ENCODE measurements around the gene RNF8.
"Not testable (repeated sequence)": the region's sequence is repeated elsewhere in the genome, so short reads cannot be mapped to it uniquely, and the experiment has no call there.

RNF8 gene, protein sequence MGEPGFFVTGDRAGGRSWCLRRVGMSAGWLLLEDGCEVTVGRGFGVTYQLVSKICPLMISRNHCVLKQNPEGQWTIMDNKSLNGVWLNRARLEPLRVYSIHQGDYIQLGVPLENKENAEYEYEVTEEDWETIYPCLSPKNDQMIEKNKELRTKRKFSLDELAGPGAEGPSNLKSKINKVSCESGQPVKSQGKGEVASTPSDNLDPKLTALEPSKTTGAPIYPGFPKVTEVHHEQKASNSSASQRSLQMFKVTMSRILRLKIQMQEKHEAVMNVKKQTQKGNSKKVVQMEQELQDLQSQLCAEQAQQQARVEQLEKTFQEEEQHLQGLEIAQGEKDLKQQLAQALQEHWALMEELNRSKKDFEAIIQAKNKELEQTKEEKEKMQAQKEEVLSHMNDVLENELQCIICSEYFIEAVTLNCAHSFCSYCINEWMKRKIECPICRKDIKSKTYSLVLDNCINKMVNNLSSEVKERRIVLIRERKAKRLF

GRCh38 chr6:37353761-37354525, at the start of gene RNF8:
TSS of gene RNF8 (plus strand) at chr6:37353983. CDS start at chr6:37354165, 182 bp downstream.
- DNase-seq: peak; percentile 85

GRCh38 chr6:37304766-37305165, 49.0 kb upstream of the RNF8 start:
- DNase-seq: no peak

DNA sequence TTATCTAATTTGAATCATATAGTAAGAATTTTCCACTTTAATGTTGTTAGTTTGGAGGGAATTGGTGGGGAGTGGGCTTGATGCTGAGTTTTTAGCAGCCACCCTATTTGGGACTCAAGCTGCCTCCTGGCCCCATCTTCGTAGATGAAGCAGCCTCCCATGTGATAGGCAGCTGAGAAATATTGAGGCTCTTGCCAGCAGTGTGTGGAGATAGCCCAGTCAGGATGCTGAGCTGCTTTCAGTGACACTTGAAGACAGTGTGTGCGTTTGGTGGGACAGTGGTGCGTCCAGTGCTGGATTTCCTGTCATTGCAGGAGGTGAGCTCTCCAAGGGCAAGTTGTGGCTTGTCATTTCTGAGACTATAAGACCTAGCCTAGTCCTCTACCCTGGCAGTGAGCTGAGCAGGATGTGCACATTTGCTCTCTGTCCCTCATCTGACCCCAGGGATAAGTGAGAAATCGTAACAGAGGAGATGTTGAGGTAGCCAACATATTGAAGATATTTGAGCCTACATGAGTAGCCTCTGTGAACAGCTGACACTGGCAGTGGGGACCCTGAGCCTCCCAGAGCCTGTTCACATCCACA, 47.9 kb upstream of the RNF8 start:
- DNase-seq: no peak

- DNase-seq: no peak
Measured at GRCh38 chr6:37306624-37307222, 47.1 kb upstream of the RNF8 start.

- DNase-seq: not testable (repeated sequence)
Measured at GRCh38 chr6:37307484-37307883, 46.3 kb upstream of the RNF8 start.

DNA sequence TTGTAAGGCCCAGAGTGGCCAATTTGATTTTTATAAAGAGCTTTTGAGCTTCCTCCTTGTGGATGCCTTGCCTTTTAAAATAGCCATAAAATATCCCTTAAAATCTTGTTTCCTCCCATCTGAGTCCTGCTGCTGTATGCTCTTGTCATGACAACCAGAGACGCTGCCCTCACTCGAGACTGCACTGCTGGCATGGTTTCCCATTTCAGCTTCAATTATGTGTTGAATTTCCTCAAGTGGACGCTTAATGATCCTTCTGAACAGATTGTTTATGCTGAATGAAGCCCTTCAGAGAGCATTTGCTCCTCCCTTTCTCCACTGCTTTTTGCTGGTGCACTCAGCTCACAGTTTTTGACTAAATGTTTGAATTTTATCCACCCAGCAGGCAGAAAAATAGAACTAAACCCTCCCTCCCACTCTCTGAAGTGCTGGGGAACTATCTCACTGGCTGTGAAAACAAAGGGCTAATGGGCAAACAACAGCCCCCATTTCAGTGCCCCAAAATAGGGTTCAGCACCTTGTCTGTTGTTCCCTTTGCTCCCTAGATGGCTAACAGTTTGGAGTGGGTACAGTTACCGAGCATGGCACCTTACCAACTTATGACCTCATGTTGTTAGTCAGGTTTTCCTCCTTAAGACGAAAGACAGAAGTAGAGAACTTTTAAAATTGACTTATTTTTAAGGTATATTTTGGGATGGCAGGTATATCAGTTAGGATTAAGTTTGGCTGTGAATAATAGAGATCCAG, 45.5 kb upstream of the RNF8 start:
- DNase-seq: peak; percentile 10

GRCh38 chr6:37309046-37309445, 44.7 kb upstream of the RNF8 start:
- DNase-seq: no peak

DNA sequence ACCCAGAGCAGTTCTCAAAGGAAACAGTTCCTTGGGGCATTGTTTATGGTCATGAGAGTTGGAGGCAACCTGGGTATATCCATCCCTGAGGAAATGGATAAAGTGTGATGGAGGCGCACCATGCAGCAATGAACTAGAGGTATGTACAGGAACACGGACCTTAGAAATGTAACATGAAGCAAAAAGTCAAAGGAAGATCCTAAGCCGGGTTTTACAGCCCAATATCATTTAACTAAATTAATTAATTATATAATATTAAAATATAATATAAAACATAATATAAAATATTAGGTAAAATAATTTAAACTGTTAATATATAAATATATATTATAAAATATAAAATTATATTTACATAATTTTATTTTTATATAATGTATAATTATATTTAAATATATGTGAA, 44.1 kb upstream of the RNF8 start:
- no peak for DNase-seq

DNA sequence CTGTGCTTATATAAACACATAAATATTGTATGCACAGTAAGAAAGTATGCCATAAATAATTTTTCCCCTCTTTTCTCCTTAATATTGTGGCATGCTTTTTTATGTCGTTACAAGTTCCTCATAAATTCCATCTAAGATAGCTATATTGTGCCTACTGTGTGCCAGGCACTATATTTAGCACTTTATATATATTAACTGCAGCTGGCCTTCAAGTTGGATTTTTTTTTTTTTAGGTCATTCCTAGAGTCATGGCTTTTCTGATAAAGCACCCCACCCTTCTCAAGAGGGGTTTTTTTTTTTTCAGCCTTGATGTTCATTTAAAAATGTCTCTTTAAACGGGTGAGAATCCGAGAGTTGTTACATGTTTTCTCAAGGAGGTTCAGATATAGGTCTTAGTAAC, 42.8 kb upstream of the RNF8 start:
- DNase-seq: no peak

DNA sequence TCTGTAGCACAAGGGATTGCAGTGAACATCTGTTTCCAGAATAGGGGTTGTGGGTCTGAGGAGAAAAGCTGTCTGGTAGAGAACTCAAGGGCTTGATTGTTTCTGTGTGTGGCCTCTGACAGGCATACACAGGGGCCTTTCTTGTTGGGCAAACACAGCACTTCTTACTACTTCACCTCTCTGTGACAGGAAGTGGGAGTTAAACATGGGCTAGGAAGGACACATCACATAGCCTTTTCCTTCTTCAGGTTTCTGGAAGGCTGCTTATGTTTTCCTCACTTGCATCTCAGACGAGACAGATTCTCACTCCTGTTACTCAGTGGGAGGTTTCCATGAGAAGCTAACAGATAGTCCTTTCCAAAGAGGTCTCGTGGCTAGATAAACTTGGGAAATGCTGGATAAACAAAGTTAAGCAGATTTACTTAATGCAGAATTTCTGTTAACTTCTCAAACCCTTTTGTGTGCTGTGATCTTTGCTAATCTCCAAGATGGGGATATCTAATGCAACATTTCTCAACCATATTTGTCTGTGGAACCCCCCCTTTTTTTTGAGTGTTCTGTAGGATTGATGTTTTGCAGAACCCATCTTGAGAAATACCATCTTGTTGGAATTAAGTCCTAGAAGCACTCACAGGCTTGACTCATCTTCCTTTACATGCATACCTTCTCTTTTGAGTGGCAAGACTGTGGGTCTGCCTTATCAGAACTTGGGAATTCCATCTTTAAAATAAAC, 41.9 kb upstream of the RNF8 start:
- peak; percentile 62 for DNase-seq

GRCh38 chr6:37313723-37314486, 39.9 kb upstream of the RNF8 start:
- DNase-seq: no peak

DNA sequence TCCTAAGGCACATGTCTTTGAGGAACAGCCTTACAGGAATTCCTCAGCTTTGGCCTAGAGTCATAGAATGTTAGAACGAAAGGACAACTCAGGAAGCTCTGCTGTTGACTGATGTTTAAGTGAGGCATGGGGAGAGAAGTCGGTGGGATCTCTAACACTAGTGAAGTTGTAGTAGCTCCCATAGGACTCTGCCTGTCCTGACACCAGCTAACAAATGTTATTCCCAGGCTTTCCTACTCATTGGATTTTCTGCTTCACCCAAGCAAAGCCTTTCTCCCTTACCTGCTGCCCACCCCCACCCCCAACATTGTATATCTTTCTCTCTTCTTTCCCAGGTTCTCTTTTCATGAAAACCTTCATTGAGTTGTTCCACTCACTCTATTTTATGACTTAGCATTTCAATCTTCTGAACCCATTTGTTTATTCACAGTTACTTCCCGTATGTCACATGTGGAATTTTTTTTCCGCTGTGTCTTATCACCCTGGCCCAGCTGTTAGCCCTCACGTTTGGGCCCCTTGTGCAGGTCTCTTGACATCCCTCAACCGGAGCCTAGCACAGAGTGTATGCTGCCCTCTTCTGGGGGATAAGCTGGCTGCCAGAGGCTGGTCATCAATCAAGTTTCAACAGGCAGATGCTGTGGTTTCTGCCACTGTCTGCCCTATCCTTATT, 39.2 kb upstream of the RNF8 start:
- peak; percentile 33 for DNase-seq

- no peak for DNase-seq
Measured at GRCh38 chr6:37315157-37315515, 38.6 kb upstream of the RNF8 start.

- DNase-seq: no peak
Measured at GRCh38 chr6:37316071-37316470, 37.7 kb upstream of the RNF8 start.

- no peak for DNase-seq
Measured at GRCh38 chr6:37317312-37318038, 36.3 kb upstream of the RNF8 start.

DNA sequence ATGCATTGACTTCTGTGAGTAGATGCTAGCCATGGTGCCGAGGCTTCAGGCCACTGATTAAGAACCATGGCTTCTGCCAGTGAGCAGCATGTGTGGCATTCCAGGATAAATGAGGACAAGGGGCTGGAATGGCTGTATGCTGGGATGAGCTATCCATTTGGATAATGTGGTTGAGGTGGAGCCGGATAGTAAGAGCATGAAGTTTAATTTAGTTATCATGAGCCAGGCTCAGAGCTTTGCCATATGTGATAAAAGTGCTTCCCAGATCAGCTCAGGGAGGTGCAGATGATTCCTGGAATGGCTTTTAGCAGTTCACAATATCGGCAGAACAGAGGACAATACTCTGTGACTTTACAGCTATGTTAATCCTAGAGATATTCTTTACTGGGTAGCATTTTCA, 34.6 kb upstream of the RNF8 start:
- DNase-seq: no peak

GRCh38 chr6:37319856-37320480, 33.8 kb upstream of the RNF8 start:
- DNase-seq: no peak

- no peak for DNase-seq
Measured at GRCh38 chr6:37320646-37321045, 33.1 kb upstream of the RNF8 start.

GRCh38 chr6:37321101-37321500, 32.7 kb upstream of the RNF8 start:
- no peak for DNase-seq
